GM12891 (cell line): ENCODE data around the gene RCAN3.
"Not testable (repeated sequence)": the region's sequence is repeated elsewhere in the genome, so short reads cannot be mapped to it uniquely, and the experiment has no call there.

Source experiments
- PAX5 ChIP-seq: IDR thresholded peaks from 2 replicates; pipeline ENCODE4 v1.6.1; 2011; ENCODE audit warnings: low read length, moderate library complexity, mild to moderate bottlenecking; ENCODE audit not compliant: insufficient read depth, severe bottlenecking
- POLR2A ChIP-seq: IDR thresholded peaks from 2 replicates; pipeline ENCODE4 v1.6.1; 2011; ENCODE audit warnings: low read depth, low read length, control low read depth
- POLR2AphosphoS5 ChIP-seq: IDR thresholded peaks from 2 replicates; pipeline ENCODE4 v1.6.1; 2011; ENCODE audit warnings: low read depth, low read length, control low read depth
- TAF1 ChIP-seq: IDR thresholded peaks from 2 replicates; pipeline ENCODE4 v1.6.1; 2011; ENCODE audit warnings: low read depth, low read length, control low read depth

DNA sequence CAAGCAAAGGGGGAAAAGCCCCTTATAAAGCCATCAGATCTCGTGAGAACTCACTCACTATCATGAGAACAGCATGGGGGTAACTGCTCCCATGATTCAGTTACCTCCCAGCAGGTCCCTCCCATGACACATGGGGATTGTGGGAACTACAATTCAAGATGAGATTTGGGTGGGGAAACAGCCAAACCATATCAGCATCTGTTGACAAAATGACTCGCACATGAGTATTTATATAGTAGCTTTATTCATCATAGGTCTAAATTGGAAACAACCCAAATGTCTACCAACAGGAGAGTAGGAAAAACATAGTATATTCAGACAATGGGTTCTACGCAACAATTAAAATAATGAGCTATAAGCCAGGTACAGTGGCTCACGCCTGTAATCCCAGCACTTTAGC, 40.5 kb upstream of the RCAN3 start:
- not testable (repeated sequence) for TF ChIP-seq POLR2A, POLR2AphosphoS5, TAF1, PAX5
